ENCODE data around the gene IMMT.

DNA sequence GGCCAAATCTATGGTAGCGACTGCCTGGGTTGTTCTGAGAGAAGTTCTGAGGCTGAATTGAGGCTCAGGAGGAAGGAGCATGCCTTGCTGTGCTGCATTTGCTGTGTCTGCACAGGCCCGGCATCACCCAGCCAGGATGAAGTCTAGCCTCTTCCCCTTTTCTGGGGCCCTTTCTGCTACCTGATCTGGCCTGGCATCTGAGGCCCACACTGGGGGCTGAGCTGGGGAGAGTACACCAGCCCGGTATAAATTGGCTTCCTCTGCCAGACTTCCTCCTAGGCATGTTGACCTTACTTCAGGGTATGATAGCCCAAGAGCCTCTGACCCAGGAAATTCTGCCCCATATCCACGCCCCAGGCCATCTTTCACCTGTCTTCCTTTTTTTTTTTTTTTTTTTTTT is 34.0 kb upstream of the IMMT start:
- TF ChIP-seq POLR2A (IDR thresholded peaks at IDR 0.05; ENCODE audit: extremely low read depth, insufficient read length): no peak
- TF ChIP-seq CTCF (IDR thresholded peaks at IDR 0.05; ENCODE audit: low read depth, low read length): no peak
- TF ChIP-seq MYC (IDR thresholded peaks at IDR 0.05; ENCODE audit: low read depth, low read length): no peak
- TF ChIP-seq MAX (IDR thresholded peaks at IDR 0.05; ENCODE audit: low read depth, low read length): 0 out of 2 replicates have a peak, but pooled peaks have one; percentile 8

Measured in NB4 (cell line).